ENCODE data around the gene RRM1.
A peak's percentile ranks its signal among the peaks of the same experiment; 100 is the strongest.
"Not testable (repeated sequence)": the region's sequence is repeated elsewhere in the genome, so short reads cannot be mapped to it uniquely, and the experiment has no call there.

The RRM1 gene

GRCh38 chr11:4140067-4140636 is 45.6 kb downstream of the RRM1 start:
- no peak for DNase-seq (ENCODE audit: low spot score)

- DNase-seq (ENCODE audit: low spot score), result no peak
Observed at GRCh38 chr11:4146070-4146771, 51.6 kb downstream of the RRM1 start.

- no peak for DNase-seq (ENCODE audit: low spot score)
Observed at GRCh38 chr11:4146772-4147098, 52.1 kb downstream of the RRM1 start.

- no peak for DNase-seq (ENCODE audit: low spot score)
Observed at GRCh38 chr11:4154503-4154902, 59.9 kb downstream of the RRM1 start.

- DNase-seq (ENCODE audit: low spot score), result no peak
Observed at GRCh38 chr11:4156571-4156970, 62.0 kb downstream of the RRM1 start.

- DNase-seq (ENCODE audit: low spot score), result not testable (repeated sequence)
Observed at GRCh38 chr11:4158818-4159217, 64.2 kb downstream of the RRM1 start.

- DNase-seq (ENCODE audit: low spot score), result no peak
Observed at GRCh38 chr11:4161305-4161704, 66.7 kb downstream of the RRM1 start.

GRCh38 chr11:4164884-4165590 is 70.4 kb downstream of the RRM1 start:
- DNase-seq (ENCODE audit: low spot score), result no peak

- no peak for DNase-seq (ENCODE audit: low spot score)
Observed at GRCh38 chr11:4167292-4167691, 72.7 kb downstream of the RRM1 start.

GRCh38 chr11:4167758-4168157 is 73.2 kb downstream of the RRM1 start:
- no peak for DNase-seq (ENCODE audit: low spot score)

GRCh38 chr11:4175620-4176350 is 81.2 kb downstream of the RRM1 start:
- DNase-seq (ENCODE audit: low spot score), result not testable (repeated sequence)

GRCh38 chr11:4178813-4179662 is 84.4 kb downstream of the RRM1 start:
- DNase-seq (ENCODE audit: low spot score), result no peak

- no peak for DNase-seq (ENCODE audit: low spot score)
Observed at GRCh38 chr11:4180441-4181183, 86.0 kb downstream of the RRM1 start.

- DNase-seq (ENCODE audit: low spot score), result peak; percentile 74
Observed at GRCh38 chr11:4181782-4182721, 87.5 kb downstream of the RRM1 start.

- DNase-seq (ENCODE audit: low spot score), result no peak
Observed at GRCh38 chr11:4183410-4184057, 88.9 kb downstream of the RRM1 start.

- DNase-seq (ENCODE audit: low spot score), result no peak
Observed at GRCh38 chr11:4184163-4184916, 89.7 kb downstream of the RRM1 start.

- DNase-seq (ENCODE audit: low spot score), result no peak
Observed at GRCh38 chr11:4185561-4185960, 91.0 kb downstream of the RRM1 start.

- DNase-seq (ENCODE audit: low spot score), result no peak
Observed at GRCh38 chr11:4186464-4187054, 92.0 kb downstream of the RRM1 start.

Data from kidney tubule cell (primary cell).